ENCODE results near the gene TRPC5OS.

The TRPC5OS gene

GRCh38 chrX:111837197-111837596 is 38.8 kb upstream of the TRPC5OS start:
- Histone ChIP-seq H3K4me2 (ENCODE audit: low read length) (no peak overlapping the region), H3K4me1 (ENCODE audit: low read length) (no peaks in the 10 kb centered on the region), H3K4me3 (ENCODE audit: low read length) (no peak overlapping the region), H3K27me3 (ENCODE audit: low read depth, low read length) (no peaks in the 10 kb centered on the region), H3K79me2 (ENCODE audit: low read length) (no peaks in the 10 kb centered on the region), H3K9me3 (ENCODE audit: insufficient read depth, low read length) (no peaks in the 10 kb centered on the region), H2AFZ (ENCODE audit: low read depth, low read length) (no peak overlapping the region), H4K20me1 (ENCODE audit: insufficient read depth, low read length) (no peaks in the 10 kb centered on the region), H3K36me3 (replicated peaks; ENCODE audit: low read depth, low read length) (no peaks in the 10 kb centered on the region), H3K27ac (ENCODE audit: low read length) (no peak overlapping the region), H3K9ac (ENCODE audit: low read length) (no peak overlapping the region)
- TF ChIP-seq, protein P1, sequence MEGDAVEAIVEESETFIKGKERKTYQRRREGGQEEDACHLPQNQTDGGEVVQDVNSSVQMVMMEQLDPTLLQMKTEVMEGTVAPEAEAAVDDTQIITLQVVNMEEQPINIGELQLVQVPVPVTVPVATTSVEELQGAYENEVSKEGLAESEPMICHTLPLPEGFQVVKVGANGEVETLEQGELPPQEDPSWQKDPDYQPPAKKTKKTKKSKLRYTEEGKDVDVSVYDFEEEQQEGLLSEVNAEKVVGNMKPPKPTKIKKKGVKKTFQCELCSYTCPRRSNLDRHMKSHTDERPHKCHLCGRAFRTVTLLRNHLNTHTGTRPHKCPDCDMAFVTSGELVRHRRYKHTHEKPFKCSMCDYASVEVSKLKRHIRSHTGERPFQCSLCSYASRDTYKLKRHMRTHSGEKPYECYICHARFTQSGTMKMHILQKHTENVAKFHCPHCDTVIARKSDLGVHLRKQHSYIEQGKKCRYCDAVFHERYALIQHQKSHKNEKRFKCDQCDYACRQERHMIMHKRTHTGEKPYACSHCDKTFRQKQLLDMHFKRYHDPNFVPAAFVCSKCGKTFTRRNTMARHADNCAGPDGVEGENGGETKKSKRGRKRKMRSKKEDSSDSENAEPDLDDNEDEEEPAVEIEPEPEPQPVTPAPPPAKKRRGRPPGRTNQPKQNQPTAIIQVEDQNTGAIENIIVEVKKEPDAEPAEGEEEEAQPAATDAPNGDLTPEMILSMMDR (IDR thresholded peaks at IDR 0.05; ENCODE audit: low read depth, low read length): no peak
- TF ChIP-seq EZH2phosphoT487 (IDR thresholded peaks at IDR 0.05; ENCODE audit: low read depth): no peak

DNA sequence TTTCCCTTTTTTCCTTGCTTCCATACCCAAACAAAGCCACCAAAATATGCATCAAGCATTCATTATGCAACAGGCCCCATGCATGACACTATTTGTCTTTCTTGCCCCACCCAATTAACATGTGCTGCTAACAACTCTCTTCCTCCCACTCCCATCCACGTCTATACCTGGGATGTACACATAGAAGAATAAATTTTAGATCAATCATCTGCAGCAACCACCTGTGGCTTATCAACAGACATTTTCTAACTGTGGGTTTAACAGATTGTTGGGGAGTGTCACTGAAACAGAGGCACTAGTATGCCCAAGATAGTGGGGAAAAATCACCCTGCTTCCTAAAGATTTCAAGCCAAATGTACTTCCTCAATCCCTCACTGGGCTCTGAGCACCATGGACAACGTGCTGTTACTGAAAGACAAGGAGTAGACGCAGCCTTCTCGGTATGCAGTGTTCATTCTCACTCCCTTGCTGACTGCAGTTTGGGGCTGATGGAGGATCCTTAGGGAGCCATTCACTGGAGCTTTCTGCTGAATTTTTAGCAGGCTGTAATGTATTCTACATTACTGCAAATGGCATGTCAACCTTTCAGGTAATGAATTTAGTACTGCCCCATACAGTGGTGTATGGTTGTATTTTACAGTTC is 28.4 kb upstream of the TRPC5OS start:
- H2AFZ ChIP-seq (ENCODE audit: low read depth, low read length): no peak overlapping the region
- no peaks in the 10 kb centered on the region for H3K9me3 ChIP-seq (ENCODE audit: insufficient read depth, low read length)

GRCh38 chrX:111848541-111848940 is 27.4 kb upstream of the TRPC5OS start:
- Histone ChIP-seq H3K79me2 (ENCODE audit: low read length) (no peaks in the 10 kb centered on the region), H3K9me3 (ENCODE audit: insufficient read depth, low read length) (no peaks in the 10 kb centered on the region), H3K9ac (ENCODE audit: low read length) (no peak overlapping the region), H2AFZ (ENCODE audit: low read depth, low read length) (no peak overlapping the region), H3K27me3 (ENCODE audit: low read depth, low read length) (no peaks in the 10 kb centered on the region), H3K36me3 (replicated peaks; ENCODE audit: low read depth, low read length) (no peaks in the 10 kb centered on the region), H3K4me2 (ENCODE audit: low read length) (no peak overlapping the region), H3K4me3 (ENCODE audit: low read length) (no peak overlapping the region), H3K27ac (ENCODE audit: low read length) (no peak overlapping the region), H3K4me1 (ENCODE audit: low read length) (no peaks in the 10 kb centered on the region), H4K20me1 (ENCODE audit: insufficient read depth, low read length) (no peaks in the 10 kb centered on the region)
- TF ChIP-seq, protein P1 (IDR thresholded peaks at IDR 0.05; ENCODE audit: low read depth, low read length): no peak
- TF ChIP-seq EZH2phosphoT487 (IDR thresholded peaks at IDR 0.05; ENCODE audit: low read depth): no peak

More for the DNA sequence above, 28.4 kb upstream of the TRPC5OS start:
- Histone ChIP-seq H3K4me1 (ENCODE audit: low read length) (no peaks in the 10 kb centered on the region), H3K36me3 (replicated peaks; ENCODE audit: low read depth, low read length) (no peaks in the 10 kb centered on the region), H3K4me3 (ENCODE audit: low read length) (no peak overlapping the region), H4K20me1 (ENCODE audit: insufficient read depth, low read length) (no peaks in the 10 kb centered on the region), H3K79me2 (ENCODE audit: low read length) (no peaks in the 10 kb centered on the region), H3K27ac (ENCODE audit: low read length) (no peak overlapping the region), H3K27me3 (ENCODE audit: low read depth, low read length) (no peaks in the 10 kb centered on the region), H3K4me2 (ENCODE audit: low read length) (no peak overlapping the region), H3K9ac (ENCODE audit: low read length) (no peak overlapping the region)
- TF ChIP-seq, protein P1 (IDR thresholded peaks at IDR 0.05; ENCODE audit: low read depth, low read length): no peak
- TF ChIP-seq EZH2phosphoT487 (IDR thresholded peaks at IDR 0.05; ENCODE audit: low read depth): no peak

- no peak overlapping the region for H2AFZ ChIP-seq (ENCODE audit: low read depth, low read length)
- no peaks in the 10 kb centered on the region for H3K36me3 ChIP-seq (replicated peaks; ENCODE audit: low read depth, low read length)
- H4K20me1 ChIP-seq (ENCODE audit: insufficient read depth, low read length): no peaks in the 10 kb centered on the region
- H3K9me3 ChIP-seq (ENCODE audit: insufficient read depth, low read length): no peaks in the 10 kb centered on the region
- no peak overlapping the region for H3K27ac ChIP-seq (ENCODE audit: low read length)
- no peak for TF ChIP-seq EZH2phosphoT487 (IDR thresholded peaks at IDR 0.05; ENCODE audit: low read depth)
- TF ChIP-seq, protein P1 (IDR thresholded peaks at IDR 0.05; ENCODE audit: low read depth, low read length): no peak
- H3K4me2 ChIP-seq (ENCODE audit: low read length): no peak overlapping the region
- no peaks in the 10 kb centered on the region for H3K27me3 ChIP-seq (ENCODE audit: low read depth, low read length)
- no peak overlapping the region for H3K4me3 ChIP-seq (ENCODE audit: low read length)
- no peaks in the 10 kb centered on the region for H3K79me2 ChIP-seq (ENCODE audit: low read length)
- no peak overlapping the region for H3K9ac ChIP-seq (ENCODE audit: low read length)
- H3K4me1 ChIP-seq (ENCODE audit: low read length): no peaks in the 10 kb centered on the region
Measured at GRCh38 chrX:111850975-111851374, 25.0 kb upstream of the TRPC5OS start.

Data from OCI-LY3 (cell line).